BJ (cell line): ENCODE data around the gene CDH22. TPM values are rescaled to one million over a fixed set of nuclear protein-coding genes. Genes with fewer than 3 reads are reported as not detected.

Experiments
- CTCF ChIA-PET: fragments of 350-600 bp; formaldehyde crosslinking; extraction: SDS; loops from one replicate; lab custom pipeline; 2021; ENCODE audit warnings: antibody characterized with exemption, inconsistent platforms; lab: Yijun Ruan, JAX
- POLR2A ChIA-PET: fragments of 300-600 bp; sonication (Branson Sonifier 250); formaldehyde crosslinking; extraction: SDS; loops from one replicate; lab custom pipeline; 2021; ENCODE audit warnings: antibody characterized with exemption; lab: Charles Lee
- DNase-seq: peaks from one replicate; pipeline ENCODE4 v3.0.0-alpha.2; 2011; ENCODE audit warnings: low read depth
- H3K27me3 ChIP-seq: 2 replicates; pipeline ENCODE4 v1.6.0; 2011; ENCODE audit warnings: low read length; ENCODE audit not compliant: control insufficient read depth, insufficient read depth
- H3K36me3 ChIP-seq: 2 replicates; pipeline ENCODE4 v1.5.1; 2011; ENCODE audit warnings: low read length; ENCODE audit not compliant: control insufficient read depth, insufficient read depth
- H3K4me3 ChIP-seq: 2 replicates; pipeline ENCODE4 v1.5.1; 2011; ENCODE audit warnings: low read depth, mild to moderate bottlenecking, control low read depth, low read length
- polyA plus RNA-seq: library from polyadenylated mRNA; depleted of rRNA; stranded (reverse); fragments of >200 nt; gene quantifications from 2 replicates; pipeline ENCODE4 v1.2.3, GENCODE V29; 2011
- TF ChIP-seq, protein P1 (sequence below): IDR thresholded peaks from 2 replicates; pipeline ENCODE4 v1.5.1; 2011; ENCODE audit warnings: low read depth, mild to moderate bottlenecking, control low read depth, inconsistent platforms, low read length, moderate library complexity; ENCODE audit not compliant: insufficient read depth

Gene CDH22
- polyA plus RNA-seq, 1 experiment, result not detected

- DNase-seq, result no peak
Measured at GRCh38 chr20:46213946-46214823, 94.1 kb downstream of the CDH22 start.

GRCh38 chr20:46212876-46213275 lies 95.4 kb downstream of the CDH22 start:
- DNase-seq, result no peak
- ChIA-PET POLR2A (no interaction called here), CTCF (interaction anchor here (0.9 kb wide), 1 partner anchor 9 kb away, joined by 4 read pairs; no protein-coding TSS in a partner anchor)
- TF ChIP-seq, protein P1, sequence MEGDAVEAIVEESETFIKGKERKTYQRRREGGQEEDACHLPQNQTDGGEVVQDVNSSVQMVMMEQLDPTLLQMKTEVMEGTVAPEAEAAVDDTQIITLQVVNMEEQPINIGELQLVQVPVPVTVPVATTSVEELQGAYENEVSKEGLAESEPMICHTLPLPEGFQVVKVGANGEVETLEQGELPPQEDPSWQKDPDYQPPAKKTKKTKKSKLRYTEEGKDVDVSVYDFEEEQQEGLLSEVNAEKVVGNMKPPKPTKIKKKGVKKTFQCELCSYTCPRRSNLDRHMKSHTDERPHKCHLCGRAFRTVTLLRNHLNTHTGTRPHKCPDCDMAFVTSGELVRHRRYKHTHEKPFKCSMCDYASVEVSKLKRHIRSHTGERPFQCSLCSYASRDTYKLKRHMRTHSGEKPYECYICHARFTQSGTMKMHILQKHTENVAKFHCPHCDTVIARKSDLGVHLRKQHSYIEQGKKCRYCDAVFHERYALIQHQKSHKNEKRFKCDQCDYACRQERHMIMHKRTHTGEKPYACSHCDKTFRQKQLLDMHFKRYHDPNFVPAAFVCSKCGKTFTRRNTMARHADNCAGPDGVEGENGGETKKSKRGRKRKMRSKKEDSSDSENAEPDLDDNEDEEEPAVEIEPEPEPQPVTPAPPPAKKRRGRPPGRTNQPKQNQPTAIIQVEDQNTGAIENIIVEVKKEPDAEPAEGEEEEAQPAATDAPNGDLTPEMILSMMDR, result no peak
- no peak overlapping the region for H3K4me3 ChIP-seq
- peaks cover 17% of the 10 kb centered on the region for H3K27me3 ChIP-seq
- no peaks in the 10 kb centered on the region for H3K36me3 ChIP-seq

More at GRCh38 chr20:46213946-46214823, 94.1 kb downstream of the CDH22 start:
- peaks cover 15% of the 10 kb centered on the region for H3K27me3 ChIP-seq
- no peak overlapping the region for H3K4me3 ChIP-seq
- TF ChIP-seq, protein P1, result no peak
- CTCF ChIA-PET, result interaction anchor here (1.4 kb wide), 1 partner anchor 12 kb away, joined by 4 read pairs; no protein-coding TSS in a partner anchor
- H3K36me3 ChIP-seq, result no peaks in the 10 kb centered on the region
- POLR2A ChIA-PET, result no interaction called here

DNA sequence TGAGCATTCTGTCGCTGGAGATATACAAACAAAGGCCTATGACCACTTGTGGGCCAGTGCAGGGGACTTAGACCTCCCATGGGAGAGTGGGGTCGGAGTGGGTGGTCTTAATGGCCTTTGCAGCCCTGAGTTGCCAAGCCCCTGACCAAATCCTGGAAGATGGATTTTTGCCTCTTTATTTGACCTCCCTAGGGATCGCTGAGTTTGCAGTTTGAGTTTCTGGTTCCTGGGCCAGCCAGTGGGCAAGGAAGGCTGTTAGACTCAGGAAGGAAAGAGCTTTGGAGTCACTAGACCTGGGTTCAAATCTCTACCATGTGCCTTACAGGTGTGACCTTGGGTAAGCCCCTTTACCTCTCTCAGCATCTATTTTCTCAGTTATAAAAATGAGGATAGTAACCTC lies 96.0 kb downstream of the CDH22 start:
- ChIA-PET POLR2A (no interaction called here), CTCF (interaction anchor here (0.9 kb wide), 1 partner anchor 8 kb away, joined by 4 read pairs; no protein-coding TSS in a partner anchor)
- no peaks in the 10 kb centered on the region for H3K36me3 ChIP-seq
- DNase-seq, result no peak
- H3K27me3 ChIP-seq, result peaks cover 17% of the 10 kb centered on the region
- TF ChIP-seq, protein P1, result no peak
- no peak overlapping the region for H3K4me3 ChIP-seq

GRCh38 chr20:46211331-46211722 lies 97.0 kb downstream of the CDH22 start:
- CTCF ChIA-PET, result no interaction called here
- TF ChIP-seq, protein P1, result no peak

GRCh38 chr20:46210672-46211330 lies 97.5 kb downstream of the CDH22 start:
- POLR2A ChIA-PET, result no interaction called here
- CTCF ChIA-PET, result no interaction called here
- Histone ChIP-seq H3K4me3 (no peak overlapping the region), H3K36me3 (no peaks in the 10 kb centered on the region), H3K27me3 (peaks cover 17% of the 10 kb centered on the region)
- DNase-seq, result no peak
- TF ChIP-seq, protein P1, result no peak

More at GRCh38 chr20:46211331-46211722, 97.0 kb downstream of the CDH22 start:
- Histone ChIP-seq H3K27me3 (peaks cover 17% of the 10 kb centered on the region), H3K36me3 (no peaks in the 10 kb centered on the region), H3K4me3 (no peak overlapping the region)
- POLR2A ChIA-PET, result no interaction called here
- DNase-seq, result no peak
